HepG2 (cell line): ENCODE data around the gene DUS1L. TPM values are rescaled to one million over a fixed set of nuclear protein-coding genes. Genes with fewer than 3 reads are reported as not detected.

Source experiments
- ATF7-NPFF ChIP-seq: sonication (generic); formaldehyde crosslinking; IDR thresholded peaks from 2 replicates; pipeline ENCODE4 v1.8.1; 2023; ENCODE audit warnings: mild to moderate bottlenecking, low read depth, missing genetic modification reagents, moderate library complexity
- BHLHE40 ChIP-seq: IDR thresholded peaks from 2 replicates; pipeline ENCODE4 v1.6.1; 2011; ENCODE audit warnings: low read length, improper control_type of control experiment
- ERF ChIP-seq: IDR thresholded peaks from 2 replicates; pipeline ENCODE4 v1.6.1; 2018; ENCODE audit warnings: missing biosample characterization, missing genetic modification reagents
- GABPA ChIP-seq, 2 experiments: IDR thresholded peaks; 2 replicates each; pipeline ENCODE4 v1.6.1; 2011 to 2016; ENCODE audit warnings: low read depth in 2 of 2, low read length in 1 of 2, missing biosample characterization in 1 of 2, missing genetic modification characterization in 1 of 2
- KLF15 ChIP-seq: sonication (generic); formaldehyde crosslinking; IDR thresholded peaks from 2 replicates; pipeline ENCODE4 v1.8.1; 2023; ENCODE audit warnings: borderline replicate concordance, mild to moderate bottlenecking, inconsistent platforms, missing genetic modification reagents, mixed read lengths
- SKI ChIP-seq: fragments of 450-650 bp; IDR thresholded peaks from one replicate; pipeline ENCODE4 v1.6.1; 2018; ENCODE audit warnings: mild to moderate bottlenecking; ENCODE audit not compliant: partially characterized antibody
- SP140L ChIP-seq: sonication (generic); formaldehyde crosslinking; IDR thresholded peaks from 2 replicates; pipeline ENCODE4 v1.4.0; 2020; ENCODE audit warnings: missing genetic modification reagents, borderline replicate concordance
- TEAD3 ChIP-seq: optimal IDR thresholded peaks from 2 replicates; pipeline ENCODE3; 2016; ENCODE audit warnings: borderline replicate concordance
- ZBTB25 ChIP-seq: IDR thresholded peaks from 2 replicates; pipeline ENCODE4 v1.6.1; 2018; ENCODE audit warnings: missing genetic modification reagents
- ZBTB39 ChIP-seq: sonication (generic); formaldehyde crosslinking; IDR thresholded peaks from 2 replicates; pipeline ENCODE4 v1.5.0; 2020; ENCODE audit warnings: missing genetic modification reagents
- ZC3H13 ChIP-seq: sonication (generic); formaldehyde crosslinking; IDR thresholded peaks from 2 replicates; pipeline ENCODE4 v1.8.1; 2023; ENCODE audit warnings: mild to moderate bottlenecking, missing genetic modification reagents, moderate library complexity
- ZNF430 ChIP-seq: sonication (generic); formaldehyde crosslinking; IDR thresholded peaks from 2 replicates; pipeline ENCODE4 v1.9.0; 2021; ENCODE audit warnings: mild to moderate bottlenecking, missing genetic modification reagents
- ZNF572 ChIP-seq: sonication (generic); formaldehyde crosslinking; IDR thresholded peaks from 2 replicates; pipeline ENCODE4 v1.5.1; 2020; ENCODE audit warnings: mild to moderate bottlenecking, missing genetic modification reagents
- ZNF687 ChIP-seq: sonication (generic); formaldehyde crosslinking; IDR thresholded peaks from 2 replicates; pipeline ENCODE4 v1.5.1; 2020; ENCODE audit warnings: mild to moderate bottlenecking, missing genetic modification reagents, moderate library complexity
- ZNF7 ChIP-seq: IDR thresholded peaks from 2 replicates; pipeline ENCODE4 v1.6.1; 2016; ENCODE audit warnings: missing biosample characterization, missing genetic modification reagents
- ZNF703 ChIP-seq: sonication (generic); formaldehyde crosslinking; IDR thresholded peaks from 2 replicates; pipeline ENCODE4 v1.5.1; 2020; ENCODE audit warnings: missing genetic modification reagents, mild to moderate bottlenecking, moderate library complexity, borderline replicate concordance
- polyA plus RNA-seq, 8 experiments: library from polyadenylated mRNA; depleted of rRNA in 3 of 8; stranded (reverse) in 7 of 8; unstranded in 1 of 8; fragments of >200 nt; fragmentation: Illumina TruSeq in 4 of 8; extraction: Trizol in 4 of 8; gene quantifications; 2 replicates each; pipeline versions ENCODE4 v1.2.1 to v1.2.3, GENCODE V29; 2011 to 2016; ENCODE audit warnings: low read depth in 4 of 8, missing spikeins in 1 of 8, mixed read lengths in 1 of 8; ENCODE audit not compliant: insufficient read depth in 1 of 8
- total RNA-seq, 5 experiments: library from RNA; depleted of rRNA; stranded (reverse); fragments of >200 nt; fragmentation: Illumina TruSeq; extraction: Trizol; gene quantifications; 2 replicates each; pipeline ENCODE4 v1.2.3, GENCODE V29; 2016; ENCODE audit warnings: low read depth in 1 of 5
- TF ChIP-seq, protein P1 (sequence below): IDR thresholded peaks from 2 replicates; pipeline ENCODE4 v1.6.1; 2016; ENCODE audit warnings: mild to moderate bottlenecking, missing biosample characterization, missing genetic modification reagents
- TF ChIP-seq, protein P2 (sequence below): sonication (generic); formaldehyde crosslinking; IDR thresholded peaks from 2 replicates; pipeline ENCODE4 v1.4.0; 2020; ENCODE audit warnings: missing genetic modification reagents, borderline replicate concordance

The DUS1L gene
- total and polyA plus RNA-seq, 2 of the 13 experiments (the other 11 are each of a cell fraction or from before 2014, with no cell fraction given) = 81.0 to 109 TPM

- TF ChIP-seq ZNF687 (CRISPR knock-in tag) (no peak), ZNF430 (CRISPR knock-in tag) (peak; percentile 30; the same call in 1 of the 2 replicates), KLF15 (CRISPR knock-in tag) (no peak), ZBTB25 (no peak), ZBTB39 (no peak), ZNF7 (CRISPR knock-in tag) (no peak), TEAD3 (no peak), GABPA (IDR thresholded peaks at IDR 0.05; ENCODE audit: low read depth, low read length) (no peak), GABPA (CRISPR knock-in tag; IDR thresholded peaks at IDR 0.05; ENCODE audit: low read depth) (no peak), ZNF572 (CRISPR knock-in tag) (no peak), ZNF703 (CRISPR knock-in tag) (no peak), ATF7-NPFF (CRISPR knock-in tag) (no peak), ERF (CRISPR knock-in tag) (no peak), SKI (no peak), BHLHE40 (no peak), ZC3H13 (CRISPR knock-in tag) (no peak; the same call in 1 of the 2 replicates), SP140L (CRISPR knock-in tag) (no peak)
- TF ChIP-seq, protein P1, sequence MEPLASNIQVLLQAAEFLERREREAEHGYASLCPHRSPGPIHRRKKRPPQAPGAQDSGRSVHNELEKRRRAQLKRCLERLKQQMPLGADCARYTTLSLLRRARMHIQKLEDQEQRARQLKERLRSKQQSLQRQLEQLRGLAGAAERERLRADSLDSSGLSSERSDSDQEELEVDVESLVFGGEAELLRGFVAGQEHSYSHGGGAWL (CRISPR knock-in tag) = no peak
- TF ChIP-seq, protein P2, sequence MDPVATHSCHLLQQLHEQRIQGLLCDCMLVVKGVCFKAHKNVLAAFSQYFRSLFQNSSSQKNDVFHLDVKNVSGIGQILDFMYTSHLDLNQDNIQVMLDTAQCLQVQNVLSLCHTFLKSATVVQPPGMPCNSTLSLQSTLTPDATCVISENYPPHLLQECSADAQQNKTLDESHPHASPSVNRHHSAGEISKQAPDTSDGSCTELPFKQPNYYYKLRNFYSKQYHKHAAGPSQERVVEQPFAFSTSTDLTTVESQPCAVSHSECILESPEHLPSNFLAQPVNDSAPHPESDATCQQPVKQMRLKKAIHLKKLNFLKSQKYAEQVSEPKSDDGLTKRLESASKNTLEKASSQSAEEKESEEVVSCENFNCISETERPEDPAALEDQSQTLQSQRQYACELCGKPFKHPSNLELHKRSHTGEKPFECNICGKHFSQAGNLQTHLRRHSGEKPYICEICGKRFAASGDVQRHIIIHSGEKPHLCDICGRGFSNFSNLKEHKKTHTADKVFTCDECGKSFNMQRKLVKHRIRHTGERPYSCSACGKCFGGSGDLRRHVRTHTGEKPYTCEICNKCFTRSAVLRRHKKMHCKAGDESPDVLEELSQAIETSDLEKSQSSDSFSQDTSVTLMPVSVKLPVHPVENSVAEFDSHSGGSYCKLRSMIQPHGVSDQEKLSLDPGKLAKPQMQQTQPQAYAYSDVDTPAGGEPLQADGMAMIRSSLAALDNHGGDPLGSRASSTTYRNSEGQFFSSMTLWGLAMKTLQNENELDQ (CRISPR knock-in tag) = no peak
Observed at GRCh38 chr17:82076018-82076784, 10.6 kb upstream of the DUS1L start (continued).
